ENCODE data around the gene PPP6R1.

The PPP6R1 gene

GRCh38 chr19:55224038-55224665 is 34.7 kb downstream of the PPP6R1 start:
- Histone ChIP-seq H3K27ac (no peak overlapping the region), H3K27me3 (replicated peaks) (no peaks in the 10 kb centered on the region), H3K4me3 (ENCODE audit: low read depth, low read length) (no peak overlapping the region), H3K36me3 (replicated peaks) (peaks cover 15% of the 10 kb centered on the region)
- DNase-seq = no peak
- in situ Hi-C loops (cut with HindIII; ENCODE audit: low pct_ligation_motif_present, low sequenced_read_pairs) = no loop called here
- TF ChIP-seq, protein P1, sequence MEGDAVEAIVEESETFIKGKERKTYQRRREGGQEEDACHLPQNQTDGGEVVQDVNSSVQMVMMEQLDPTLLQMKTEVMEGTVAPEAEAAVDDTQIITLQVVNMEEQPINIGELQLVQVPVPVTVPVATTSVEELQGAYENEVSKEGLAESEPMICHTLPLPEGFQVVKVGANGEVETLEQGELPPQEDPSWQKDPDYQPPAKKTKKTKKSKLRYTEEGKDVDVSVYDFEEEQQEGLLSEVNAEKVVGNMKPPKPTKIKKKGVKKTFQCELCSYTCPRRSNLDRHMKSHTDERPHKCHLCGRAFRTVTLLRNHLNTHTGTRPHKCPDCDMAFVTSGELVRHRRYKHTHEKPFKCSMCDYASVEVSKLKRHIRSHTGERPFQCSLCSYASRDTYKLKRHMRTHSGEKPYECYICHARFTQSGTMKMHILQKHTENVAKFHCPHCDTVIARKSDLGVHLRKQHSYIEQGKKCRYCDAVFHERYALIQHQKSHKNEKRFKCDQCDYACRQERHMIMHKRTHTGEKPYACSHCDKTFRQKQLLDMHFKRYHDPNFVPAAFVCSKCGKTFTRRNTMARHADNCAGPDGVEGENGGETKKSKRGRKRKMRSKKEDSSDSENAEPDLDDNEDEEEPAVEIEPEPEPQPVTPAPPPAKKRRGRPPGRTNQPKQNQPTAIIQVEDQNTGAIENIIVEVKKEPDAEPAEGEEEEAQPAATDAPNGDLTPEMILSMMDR (IDR thresholded peaks at IDR 0.05; ENCODE audit: low read depth, low read length, missing control alignments) = no peak

- H3K36me3 ChIP-seq (replicated peaks) = peaks cover 10% of the 10 kb centered on the region
- H3K4me3 ChIP-seq (ENCODE audit: low read depth, low read length) = no peak overlapping the region
- DNase-seq = no peak
- in situ Hi-C loops (cut with HindIII; ENCODE audit: low pct_ligation_motif_present, low sequenced_read_pairs) = no loop called here
- no peaks in the 10 kb centered on the region for H3K27me3 ChIP-seq (replicated peaks)
- H3K27ac ChIP-seq = no peak overlapping the region
- TF ChIP-seq, protein P1 (IDR thresholded peaks at IDR 0.05; ENCODE audit: low read depth, low read length, missing control alignments) = no peak
Observed at GRCh38 chr19:55223291-55224037, 35.4 kb downstream of the PPP6R1 start.

GRCh38 chr19:55220525-55220924 is 38.3 kb downstream of the PPP6R1 start:
- H3K4me3 ChIP-seq (ENCODE audit: low read depth, low read length) = no peak overlapping the region
- H3K27me3 ChIP-seq (replicated peaks) = no peaks in the 10 kb centered on the region
- in situ Hi-C loops (cut with HindIII; ENCODE audit: low pct_ligation_motif_present, low sequenced_read_pairs) = no loop called here
- H3K36me3 ChIP-seq (replicated peaks) = no peaks in the 10 kb centered on the region
- no peak for DNase-seq
- no peak overlapping the region for H3K27ac ChIP-seq
- TF ChIP-seq, protein P1 (IDR thresholded peaks at IDR 0.05; ENCODE audit: low read depth, low read length, missing control alignments) = no peak

- H3K4me3 ChIP-seq (ENCODE audit: low read depth, low read length) = peak overlapping the region; percentile 45
- H3K27me3 ChIP-seq (replicated peaks) = no peaks in the 10 kb centered on the region
- no peaks in the 10 kb centered on the region for H3K36me3 ChIP-seq (replicated peaks)
- DNase-seq = peak; percentile 99
- TF ChIP-seq, protein P1 (IDR thresholded peaks at IDR 0.05; ENCODE audit: low read depth, low read length, missing control alignments) = peak; percentile 19
- in situ Hi-C loops (cut with HindIII; ENCODE audit: low pct_ligation_motif_present, low sequenced_read_pairs) = no loop called here
- H3K27ac ChIP-seq = peak overlapping the region; percentile 47
Observed at GRCh38 chr19:55216461-55217198, 42.2 kb downstream of the PPP6R1 start.

DNA sequence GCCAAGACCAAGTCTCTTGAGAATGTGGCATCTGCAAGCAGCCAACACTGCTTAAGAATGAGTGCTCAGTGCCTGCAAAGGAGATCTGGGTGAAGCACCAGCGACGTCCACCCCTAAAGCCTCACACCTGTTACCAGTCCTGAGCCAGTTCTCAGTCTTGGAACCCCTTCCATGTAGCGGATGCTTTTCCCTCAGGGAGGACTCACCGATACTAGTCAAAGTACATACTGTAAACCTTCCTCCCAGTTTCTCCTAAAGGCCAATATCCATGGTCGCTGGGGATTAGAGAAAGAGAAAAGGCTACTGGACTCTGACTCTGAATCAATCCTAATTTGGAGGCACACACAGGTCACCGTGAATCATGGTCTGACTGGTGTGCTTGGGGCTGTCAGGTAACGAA is 45.3 kb downstream of the PPP6R1 start:
- TF ChIP-seq, protein P1 (IDR thresholded peaks at IDR 0.05; ENCODE audit: low read depth, low read length, missing control alignments) = no peak
- in situ Hi-C loops (cut with HindIII; ENCODE audit: low pct_ligation_motif_present, low sequenced_read_pairs) = no loop called here
- H3K27me3 ChIP-seq (replicated peaks) = no peaks in the 10 kb centered on the region
- H3K27ac ChIP-seq = no peak overlapping the region
- no peaks in the 10 kb centered on the region for H3K36me3 ChIP-seq (replicated peaks)
- no peak for DNase-seq
- H3K4me3 ChIP-seq (ENCODE audit: low read depth, low read length) = no peak overlapping the region

All from brain microvascular endothelial cell (primary cell).